Measurements from ENCODE around the gene RAD51B. TPM values are rescaled to one million over a fixed set of nuclear protein-coding genes. Genes with fewer than 3 reads are reported as not detected.

Gene RAD51B
- total and polyA plus RNA-seq, 2 donors (not counting 1 experiment from before 2014, with no cell fraction given): 4.6 to 16.3 TPM

- Histone ChIP-seq H3K79me2 (ENCODE audit: control insufficient read depth, insufficient read depth, low read length) (no peaks in the 10 kb centered on the region), H3K9me3 (ENCODE audit: control insufficient read depth, insufficient read depth, low read depth, low read length) (no peaks in the 10 kb centered on the region), H3K4me2 (ENCODE audit: extremely low read depth, insufficient read depth, low read length) (no peak overlapping the region), H3K27ac (ENCODE audit: insufficient read depth, low read length) (no peak overlapping the region), H3K27me3 (ENCODE audit: control insufficient read depth, insufficient read depth, low read length) (no peaks in the 10 kb centered on the region), H4K20me1 (ENCODE audit: control insufficient read depth, extremely low read depth, insufficient read depth, low read length) (no peaks in the 10 kb centered on the region), H3K36me3 (ENCODE audit: control insufficient read depth, insufficient read depth, low read length) (no peaks in the 10 kb centered on the region), H3K4me3 (replicated peaks in 1 of 4; ENCODE audit: control extremely low read depth in 1 of 4, insufficient read depth in 1 of 4, low read depth in 3 of 4, low read length in 4 of 4) (no peak overlapping the region), H2AFZ (ENCODE audit: low read length) (no peak overlapping the region), H3K4me1 (ENCODE audit: control insufficient read depth, extremely low read depth, insufficient read depth, low read length) (peaks cover 5% of the 10 kb centered on the region), H3K9ac (ENCODE audit: insufficient read depth, low read length) (no peak overlapping the region)
- DNase-seq (ENCODE audit: low read depth in 2 of 2): no peak
- TF ChIP-seq CTCF (conservative IDR thresholded peaks at IDR 0.05 in 1 of 2, IDR thresholded peaks at IDR 0.05 in 1 of 2; ENCODE audit: low read depth in 1 of 2, low read length in 2 of 2) (no peak), EZH2 (IDR thresholded peaks at IDR 0.05; ENCODE audit: low read length, missing control alignments) (no peak)
These were observed 396.1 kb downstream of the RAD51B start for GRCh38 chr14:68215629-68216028.

GRCh38 chr14:68216079-68216478 lies 396.5 kb downstream of the RAD51B start:
- H3K4me3 ChIP-seq (replicated peaks in 1 of 4; ENCODE audit: control extremely low read depth in 1 of 4, insufficient read depth in 1 of 4, low read depth in 3 of 4, low read length in 4 of 4): no peak overlapping the region
- no peak for DNase-seq (ENCODE audit: low read depth in 2 of 2)
- H2AFZ ChIP-seq (ENCODE audit: low read length): no peak overlapping the region
- H3K27ac ChIP-seq (ENCODE audit: insufficient read depth, low read length): no peak overlapping the region
- no peaks in the 10 kb centered on the region for H3K36me3 ChIP-seq (ENCODE audit: control insufficient read depth, insufficient read depth, low read length)
- TF ChIP-seq CTCF (conservative IDR thresholded peaks at IDR 0.05 in 1 of 2, IDR thresholded peaks at IDR 0.05 in 1 of 2; ENCODE audit: low read depth in 1 of 2, low read length in 2 of 2) (no peak), EZH2 (IDR thresholded peaks at IDR 0.05; ENCODE audit: low read length, missing control alignments) (no peak)
- H3K9ac ChIP-seq (ENCODE audit: insufficient read depth, low read length): no peak overlapping the region
- no peaks in the 10 kb centered on the region for H4K20me1 ChIP-seq (ENCODE audit: control insufficient read depth, extremely low read depth, insufficient read depth, low read length)
- no peaks in the 10 kb centered on the region for H3K79me2 ChIP-seq (ENCODE audit: control insufficient read depth, insufficient read depth, low read length)
- H3K9me3 ChIP-seq (ENCODE audit: control insufficient read depth, insufficient read depth, low read depth, low read length): no peaks in the 10 kb centered on the region
- H3K4me2 ChIP-seq (ENCODE audit: extremely low read depth, insufficient read depth, low read length): no peak overlapping the region
- H3K27me3 ChIP-seq (ENCODE audit: control insufficient read depth, insufficient read depth, low read length): no peaks in the 10 kb centered on the region
- H3K4me1 ChIP-seq (ENCODE audit: control insufficient read depth, extremely low read depth, insufficient read depth, low read length): peaks cover 5% of the 10 kb centered on the region

- Histone ChIP-seq H3K9ac (ENCODE audit: insufficient read depth, low read length) (no peak overlapping the region), H3K9me3 (ENCODE audit: control insufficient read depth, insufficient read depth, low read depth, low read length) (no peaks in the 10 kb centered on the region), H3K4me3 (replicated peaks in 1 of 4; ENCODE audit: control extremely low read depth in 1 of 4, insufficient read depth in 1 of 4, low read depth in 3 of 4, low read length in 4 of 4) (no peak overlapping the region), H3K4me1 (ENCODE audit: control insufficient read depth, extremely low read depth, insufficient read depth, low read length) (no peaks in the 10 kb centered on the region), H2AFZ (ENCODE audit: low read length) (no peak overlapping the region), H4K20me1 (ENCODE audit: control insufficient read depth, extremely low read depth, insufficient read depth, low read length) (no peaks in the 10 kb centered on the region), H3K79me2 (ENCODE audit: control insufficient read depth, insufficient read depth, low read length) (no peaks in the 10 kb centered on the region), H3K36me3 (ENCODE audit: control insufficient read depth, insufficient read depth, low read length) (no peaks in the 10 kb centered on the region), H3K4me2 (ENCODE audit: extremely low read depth, insufficient read depth, low read length) (no peak overlapping the region), H3K27ac (ENCODE audit: insufficient read depth, low read length) (no peak overlapping the region), H3K27me3 (ENCODE audit: control insufficient read depth, insufficient read depth, low read length) (no peaks in the 10 kb centered on the region)
- no peak for TF ChIP-seq EZH2 (IDR thresholded peaks at IDR 0.05; ENCODE audit: low read length, missing control alignments)
- TF ChIP-seq CTCF (conservative IDR thresholded peaks at IDR 0.05 in 1 of 2, IDR thresholded peaks at IDR 0.05 in 1 of 2; ENCODE audit: low read depth in 1 of 2, low read length in 2 of 2): no peak
- DNase-seq (ENCODE audit: low read depth in 2 of 2): no peak
These were observed 397.4 kb downstream of the RAD51B start for GRCh38 chr14:68216957-68217356.
